ENCODE measurements around the gene COG3. TPM values are rescaled to one million over a fixed set of nuclear protein-coding genes. Genes with fewer than 3 reads are reported as not detected.

Gene COG3
- total and polyA plus RNA-seq, 10 of the 15 experiments (the other 5 are each of a cell fraction or from before 2014, with no cell fraction given): 6.1 to 35.1 (median 22.6) TPM

GRCh38 chr13:45518525-45519245 lies 53.9 kb downstream of the COG3 start:
- H3K36me3 ChIP-seq (ENCODE audit: control insufficient read depth in 2 of 2, insufficient read depth in 2 of 2, low read length in 1 of 2): peaks cover 0 to 38% of the 10 kb centered on the region in 2 experiments
- no peak overlapping the region for H3K9ac ChIP-seq (ENCODE audit: control insufficient read depth, insufficient read depth, low read length)
- no peaks in the 10 kb centered on the region for H3K9me3 ChIP-seq (replicated peaks; ENCODE audit: control insufficient read depth, insufficient read depth, low read length)
- no peak overlapping the region for H3K4me2 ChIP-seq (ENCODE audit: control insufficient read depth, insufficient read depth)
- FAIRE-seq (no peak), ATAC-seq (no peak), DNase-seq (ENCODE audit: low read depth, low spot score) (no peak)
- WGBS (ENCODE audit: insufficient coverage, insufficient replicate concordance, low lambda C conversion rate, missing lambda C conversion rate): 100% methylated on average over 4 of the region's 4 CpGs
- no peaks in the 10 kb centered on the region for H3K27me3 ChIP-seq (replicated peaks in 1 of 2; ENCODE audit: control insufficient read depth in 2 of 2, insufficient read depth in 2 of 2, low read length in 1 of 2)
- H3K4me3 ChIP-seq: no peak overlapping the region
- intact Hi-C loops (cut with micrococcal nuclease; ENCODE audit: unreplicated experiment): no loop called here
- no TSS peak for BruUV-seq (replicated peaks)
- SMC1A ChIA-PET (ENCODE audit: uncharacterized antibody, unreplicated experiment): interaction anchor here (1.1 kb wide), 1 partner anchor 8 kb away, joined by 3 read pairs; no protein-coding TSS in a partner anchor
- no peaks in the 10 kb centered on the region for H4K20me1 ChIP-seq (ENCODE audit: control insufficient read depth, insufficient read depth)
- RAD21 ChIA-PET (ENCODE audit: unreplicated experiment): no interaction called here
- in situ Hi-C loops (cut with MboI): loop anchor here (5.0 kb wide), 1 partner anchor 214 kb away; no protein-coding TSS in a partner anchor
- no peaks in the 10 kb centered on the region for H3K4me1 ChIP-seq (ENCODE audit: control insufficient read depth, insufficient read depth, low read length)
- H3K27ac ChIP-seq (ENCODE audit: control insufficient read depth, insufficient read depth): no peak overlapping the region
- H3K79me2 ChIP-seq (ENCODE audit: control insufficient read depth, insufficient read depth, low read length): no peaks in the 10 kb centered on the region
- H2AFZ ChIP-seq (ENCODE audit: control insufficient read depth, low read depth, low read length): no peak overlapping the region
- CTCF ChIA-PET: interaction anchor here (0.7 to 0.8 kb wide), 2 partner anchors 8 to 12 kb away, joined by 3 read pairs; no protein-coding TSS in a partner anchor
- POLR2A ChIA-PET: no interaction called here
- TF ChIP-seq SMC3 (IDR thresholded peaks at IDR 0.05; ENCODE audit: borderline replicate concordance, low read length): no peak
- no peak for TF ChIP-seq SUZ12 (IDR thresholded peaks at IDR 0.05; ENCODE audit: unreplicated experiment)
- TF ChIP-seq, protein P1, sequence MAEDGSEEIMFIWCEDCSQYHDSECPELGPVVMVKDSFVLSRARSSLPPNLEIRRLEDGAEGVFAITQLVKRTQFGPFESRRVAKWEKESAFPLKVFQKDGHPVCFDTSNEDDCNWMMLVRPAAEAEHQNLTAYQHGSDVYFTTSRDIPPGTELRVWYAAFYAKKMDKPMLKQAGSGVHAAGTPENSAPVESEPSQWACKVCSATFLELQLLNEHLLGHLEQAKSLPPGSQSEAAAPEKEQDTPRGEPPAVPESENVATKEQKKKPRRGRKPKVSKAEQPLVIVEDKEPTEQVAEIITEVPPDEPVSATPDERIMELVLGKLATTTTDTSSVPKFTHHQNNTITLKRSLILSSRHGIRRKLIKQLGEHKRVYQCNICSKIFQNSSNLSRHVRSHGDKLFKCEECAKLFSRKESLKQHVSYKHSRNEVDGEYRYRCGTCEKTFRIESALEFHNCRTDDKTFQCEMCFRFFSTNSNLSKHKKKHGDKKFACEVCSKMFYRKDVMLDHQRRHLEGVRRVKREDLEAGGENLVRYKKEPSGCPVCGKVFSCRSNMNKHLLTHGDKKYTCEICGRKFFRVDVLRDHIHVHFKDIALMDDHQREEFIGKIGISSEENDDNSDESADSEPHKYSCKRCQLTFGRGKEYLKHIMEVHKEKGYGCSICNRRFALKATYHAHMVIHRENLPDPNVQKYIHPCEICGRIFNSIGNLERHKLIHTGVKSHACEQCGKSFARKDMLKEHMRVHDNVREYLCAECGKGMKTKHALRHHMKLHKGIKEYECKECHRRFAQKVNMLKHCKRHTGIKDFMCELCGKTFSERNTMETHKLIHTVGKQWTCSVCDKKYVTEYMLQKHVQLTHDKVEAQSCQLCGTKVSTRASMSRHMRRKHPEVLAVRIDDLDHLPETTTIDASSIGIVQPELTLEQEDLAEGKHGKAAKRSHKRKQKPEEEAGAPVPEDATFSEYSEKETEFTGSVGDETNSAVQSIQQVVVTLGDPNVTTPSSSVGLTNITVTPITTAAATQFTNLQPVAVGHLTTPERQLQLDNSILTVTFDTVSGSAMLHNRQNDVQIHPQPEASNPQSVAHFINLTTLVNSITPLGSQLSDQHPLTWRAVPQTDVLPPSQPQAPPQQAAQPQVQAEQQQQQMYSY (CRISPR knock-in tag; IDR thresholded peaks at IDR 0.05): no peak
- no peak for TF ChIP-seq E4F1 (IDR thresholded peaks at IDR 0.05; ENCODE audit: borderline replicate concordance, partially characterized antibody)
- no peak for TF ChIP-seq CBX3 (IDR thresholded peaks at IDR 0.05; ENCODE audit: borderline replicate concordance, low read depth)
- TF ChIP-seq, protein P2, sequence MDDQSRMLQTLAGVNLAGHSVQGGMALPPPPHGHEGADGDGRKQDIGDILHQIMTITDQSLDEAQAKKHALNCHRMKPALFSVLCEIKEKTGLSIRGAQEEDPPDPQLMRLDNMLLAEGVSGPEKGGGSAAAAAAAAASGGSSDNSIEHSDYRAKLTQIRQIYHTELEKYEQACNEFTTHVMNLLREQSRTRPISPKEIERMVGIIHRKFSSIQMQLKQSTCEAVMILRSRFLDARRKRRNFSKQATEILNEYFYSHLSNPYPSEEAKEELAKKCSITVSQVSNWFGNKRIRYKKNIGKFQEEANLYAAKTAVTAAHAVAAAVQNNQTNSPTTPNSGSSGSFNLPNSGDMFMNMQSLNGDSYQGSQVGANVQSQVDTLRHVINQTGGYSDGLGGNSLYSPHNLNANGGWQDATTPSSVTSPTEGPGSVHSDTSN (IDR thresholded peaks at IDR 0.05; ENCODE audit: insufficient replicate concordance, low read depth, low read length): no peak
- no peak for TF ChIP-seq BMI1 (IDR thresholded peaks at IDR 0.05; ENCODE audit: borderline replicate concordance)
- TF ChIP-seq SKIL (IDR thresholded peaks at IDR 0.05; ENCODE audit: low read depth, poor library complexity, severe bottlenecking): no peak
- TF ChIP-seq POU2F2 (IDR thresholded peaks at IDR 0.05; ENCODE audit: borderline replicate concordance, low read depth, low read length): no peak
- TF ChIP-seq, protein P3, sequence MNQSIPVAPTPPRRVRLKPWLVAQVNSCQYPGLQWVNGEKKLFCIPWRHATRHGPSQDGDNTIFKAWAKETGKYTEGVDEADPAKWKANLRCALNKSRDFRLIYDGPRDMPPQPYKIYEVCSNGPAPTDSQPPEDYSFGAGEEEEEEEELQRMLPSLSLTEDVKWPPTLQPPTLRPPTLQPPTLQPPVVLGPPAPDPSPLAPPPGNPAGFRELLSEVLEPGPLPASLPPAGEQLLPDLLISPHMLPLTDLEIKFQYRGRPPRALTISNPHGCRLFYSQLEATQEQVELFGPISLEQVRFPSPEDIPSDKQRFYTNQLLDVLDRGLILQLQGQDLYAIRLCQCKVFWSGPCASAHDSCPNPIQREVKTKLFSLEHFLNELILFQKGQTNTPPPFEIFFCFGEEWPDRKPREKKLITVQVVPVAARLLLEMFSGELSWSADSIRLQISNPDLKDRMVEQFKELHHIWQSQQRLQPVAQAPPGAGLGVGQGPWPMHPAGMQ (IDR thresholded peaks at IDR 0.05; ENCODE audit: borderline replicate concordance): no peak
- TF ChIP-seq HDGF (IDR thresholded peaks at IDR 0.05): no peak
